RWPE2 (cell line): Measurements from ENCODE around the gene BRD8.

Experiments
- ATAC-seq: fragments of 200-7000 bp; cut with Tn5 transposase; 3 replicates; pipeline ENCODE4 v1.9.1; 2021; ENCODE audit warnings: low read depth
- DNase-seq: peaks from one replicate; pipeline ENCODE4 v3.0.0-alpha.2; 2020; ENCODE audit warnings: low spot score
- H3K27ac ChIP-seq: fragments of 450-650 bp; 2 replicates; pipeline ENCODE4 v1.5.1; 2017; ENCODE audit warnings: mild to moderate bottlenecking; ENCODE audit not compliant: poor library complexity, severe bottlenecking
- H3K27me3 ChIP-seq: fragments of 250-450 bp; sonication (Bioruptor Pico); 2 replicates; pipeline ENCODE4 v1.5.1; 2021; ENCODE audit warnings: mild to moderate bottlenecking, moderate library complexity; ENCODE audit not compliant: insufficient read depth, poor library complexity, severe bottlenecking
- H3K36me3 ChIP-seq: fragments of 250-450 bp; sonication (Bioruptor Pico); 2 replicates; pipeline ENCODE4 v1.5.1; 2020; ENCODE audit warnings: low read depth, mild to moderate bottlenecking, moderate library complexity
- H3K4me1 ChIP-seq: fragments of 250-450 bp; sonication (Bioruptor Pico); 2 replicates; pipeline ENCODE4 v1.5.1; 2021; ENCODE audit warnings: mild to moderate bottlenecking, moderate library complexity; ENCODE audit not compliant: insufficient read depth, poor library complexity, severe bottlenecking
- H3K4me3 ChIP-seq: fragments of 250-450 bp; sonication (Bioruptor Pico); 2 replicates; pipeline ENCODE4 v1.5.1; 2021; ENCODE audit warnings: mild to moderate bottlenecking, moderate library complexity; ENCODE audit not compliant: severe bottlenecking
- H3K9me3 ChIP-seq: fragments of 250-450 bp; sonication (Bioruptor Pico); 2 replicates; pipeline ENCODE4 v1.5.1; 2021; ENCODE audit warnings: mild to moderate bottlenecking, moderate library complexity; ENCODE audit not compliant: severe bottlenecking
- CTCF ChIP-seq: fragments of 450-650 bp; IDR thresholded peaks from one replicate; pipeline ENCODE4 v1.5.1; 2017; ENCODE audit warnings: mild to moderate bottlenecking, moderate library complexity; ENCODE audit not compliant: poor library complexity, severe bottlenecking

Gene BRD8

DNA sequence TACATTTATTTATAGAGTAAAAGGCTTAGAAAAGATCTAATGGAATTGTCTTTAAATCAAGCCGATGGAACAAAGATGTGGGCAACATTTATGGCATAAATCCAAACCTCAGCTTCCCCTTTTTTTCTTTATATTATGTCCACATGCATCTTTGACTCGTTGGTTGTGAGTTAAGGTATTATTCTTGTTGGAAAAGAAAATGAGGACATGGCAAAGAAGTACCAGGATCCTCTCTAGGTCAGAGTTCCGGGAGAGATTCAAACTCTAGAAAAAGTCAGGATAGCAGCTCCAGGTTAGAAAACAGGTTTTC, 38.7 kb downstream of the BRD8 start:
- ATAC-seq (no peak), DNase-seq (no peak)
- Histone ChIP-seq H3K27ac (no peak overlapping the region), H3K9me3 (no peaks in the 10 kb centered on the region), H3K4me1 (peaks cover 5% of the 10 kb centered on the region), H3K27me3 (no peaks in the 10 kb centered on the region), H3K4me3 (no peak overlapping the region), H3K36me3 (no peaks in the 10 kb centered on the region)
- TF ChIP-seq CTCF = no peak

DNA sequence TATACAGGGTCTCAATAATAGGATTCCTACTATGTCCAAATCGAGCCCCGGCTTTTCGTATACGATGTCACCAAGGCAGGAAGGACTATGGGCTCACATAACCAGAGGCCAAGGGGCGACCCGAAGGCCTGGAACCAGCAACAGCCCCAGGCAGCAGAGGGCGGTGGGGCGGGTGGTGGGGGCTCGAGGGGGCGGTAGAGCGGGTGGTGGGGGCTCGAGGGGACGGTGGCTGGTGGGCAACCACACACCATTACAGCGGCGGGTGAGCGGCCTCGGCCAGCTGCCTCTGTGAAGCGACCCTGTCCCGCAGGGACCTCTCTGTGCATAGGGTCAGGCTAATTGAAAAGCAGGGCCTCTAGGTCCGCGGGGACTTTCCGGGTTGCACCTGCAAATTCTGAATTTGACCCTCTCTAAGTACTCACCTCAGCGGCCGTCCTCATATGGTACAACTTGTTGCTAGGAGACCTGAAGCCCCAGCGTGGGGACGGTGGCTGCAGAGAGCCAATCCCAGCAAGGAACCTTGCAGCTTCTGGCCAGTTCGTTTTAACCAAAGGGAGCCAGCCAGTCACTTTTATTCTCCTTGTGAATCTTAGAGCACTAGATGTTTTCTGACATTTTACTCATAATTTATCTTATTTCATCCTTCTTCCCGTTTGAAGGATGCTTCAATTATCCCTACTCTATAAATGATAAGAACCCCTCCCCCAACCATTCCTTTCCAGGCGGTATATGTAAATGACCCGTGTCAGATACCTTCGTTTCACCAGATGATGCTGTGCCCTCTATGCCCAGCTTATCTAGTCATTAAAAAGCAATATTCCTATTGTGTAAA, 39.3 kb downstream of the BRD8 start, which contains the start of gene NME5:
NME5 (minus strand) TSS at position 480 of the 832 bp plus-strand sequence. CDS start 648 bp downstream, outside the sequence.
- no peaks in the 10 kb centered on the region for H3K27me3 ChIP-seq
- H3K27ac ChIP-seq = no peak within 1 kb of the TSS
- H3K4me3 ChIP-seq = no peak within 1 kb of the TSS
- no peaks in the 10 kb centered on the region for H3K9me3 ChIP-seq
- DNase-seq = no peak
- peaks cover 5% of the 10 kb centered on the region for H3K4me1 ChIP-seq
- TF ChIP-seq CTCF = no peak
- H3K36me3 ChIP-seq = no peaks in the 10 kb centered on the region
- ATAC-seq = no peak

DNA sequence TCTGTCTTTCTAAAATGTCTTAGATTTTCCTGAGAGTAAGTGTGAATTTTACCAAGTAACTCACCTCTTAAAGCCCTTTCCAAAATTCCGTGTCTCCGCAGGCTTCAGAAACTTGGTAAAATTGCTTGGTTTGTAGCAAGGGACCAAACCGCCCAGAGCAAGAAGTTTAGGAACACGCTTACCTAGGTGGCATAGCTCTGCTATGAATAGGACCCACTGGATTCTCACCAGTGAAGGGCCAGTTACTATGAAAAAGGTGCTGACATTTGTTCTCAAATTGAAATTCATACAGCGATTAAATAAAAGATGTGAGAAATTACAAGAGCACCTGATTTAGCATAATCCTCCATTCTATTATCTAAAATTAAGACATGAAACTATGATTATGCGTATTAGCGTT, 45.9 kb downstream of the BRD8 start:
- Histone ChIP-seq H3K4me3 (no peak overlapping the region), H3K27ac (no peak overlapping the region), H3K27me3 (peaks cover 5% of the 10 kb centered on the region), H3K4me1 (no peaks in the 10 kb centered on the region), H3K36me3 (no peaks in the 10 kb centered on the region), H3K9me3 (no peaks in the 10 kb centered on the region)
- ATAC-seq (no peak), DNase-seq (no peak)
- no peak for TF ChIP-seq CTCF

GRCh38 chr5:138129347-138129746, 49.1 kb downstream of the BRD8 start:
- H3K4me3 ChIP-seq = no peak overlapping the region
- H3K27me3 ChIP-seq = peaks cover 5% of the 10 kb centered on the region
- no peak for ATAC-seq
- no peak for TF ChIP-seq CTCF
- DNase-seq = no peak
- H3K27ac ChIP-seq = no peak overlapping the region
- H3K9me3 ChIP-seq = no peaks in the 10 kb centered on the region
- H3K4me1 ChIP-seq = no peaks in the 10 kb centered on the region
- no peaks in the 10 kb centered on the region for H3K36me3 ChIP-seq

- Histone ChIP-seq H3K4me1 (no peaks in the 10 kb centered on the region), H3K4me3 (no peak overlapping the region), H3K36me3 (no peaks in the 10 kb centered on the region), H3K27ac (no peak overlapping the region), H3K27me3 (peaks cover 5% of the 10 kb centered on the region), H3K9me3 (no peaks in the 10 kb centered on the region)
- DNase-seq (no peak), ATAC-seq (no peak)
- no peak for TF ChIP-seq CTCF
Measured at GRCh38 chr5:138128334-138128733, 50.1 kb downstream of the BRD8 start.
